ENCODE results near the gene MPG. TPM values are rescaled to one million over a fixed set of nuclear protein-coding genes. Genes with fewer than 3 reads are reported as not detected.

MPG gene
- total RNA-seq, 1 donor from 2014 or later: 61.1 TPM

DNA sequence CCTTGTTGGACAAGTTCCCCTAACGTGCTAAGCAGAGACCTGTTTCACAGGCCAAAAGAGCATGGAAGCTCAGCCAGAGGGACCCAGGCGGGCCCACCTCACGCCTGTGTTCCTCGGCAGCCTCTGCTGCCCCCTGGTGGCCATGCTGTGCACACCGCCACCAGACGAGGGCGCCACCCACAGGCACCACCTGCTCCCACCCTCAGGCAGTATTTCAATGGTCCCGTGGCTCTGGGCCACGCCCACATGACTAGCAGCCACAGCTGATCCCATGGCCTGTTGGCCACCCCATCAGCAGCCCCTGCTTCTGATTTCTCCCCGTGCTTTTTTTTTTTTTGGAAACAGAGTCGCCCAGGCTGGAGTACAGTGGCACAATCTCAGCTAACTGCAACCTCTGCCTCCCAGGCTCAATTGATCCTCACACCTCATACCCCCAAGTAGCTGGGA lies 18.9 kb downstream of the MPG start:
- Mint-ChIP-seq H3K36me3 (ENCODE audit: low read depth) (peaks cover 5% of the 10 kb centered on the region), H3K27ac (ENCODE audit: unreplicated experiment) (peak overlapping the region; percentile 68), H3K4me3 (ENCODE audit: unreplicated experiment) (no peak overlapping the region), H3K27me3 (ENCODE audit: low read depth) (no peaks in the 10 kb centered on the region), H3K9me3 (ENCODE audit: low read depth) (no peaks in the 10 kb centered on the region), H3K4me1 (ENCODE audit: low read depth) (peaks cover 24% of the 10 kb centered on the region)
- TF ChIP-seq, protein P1, sequence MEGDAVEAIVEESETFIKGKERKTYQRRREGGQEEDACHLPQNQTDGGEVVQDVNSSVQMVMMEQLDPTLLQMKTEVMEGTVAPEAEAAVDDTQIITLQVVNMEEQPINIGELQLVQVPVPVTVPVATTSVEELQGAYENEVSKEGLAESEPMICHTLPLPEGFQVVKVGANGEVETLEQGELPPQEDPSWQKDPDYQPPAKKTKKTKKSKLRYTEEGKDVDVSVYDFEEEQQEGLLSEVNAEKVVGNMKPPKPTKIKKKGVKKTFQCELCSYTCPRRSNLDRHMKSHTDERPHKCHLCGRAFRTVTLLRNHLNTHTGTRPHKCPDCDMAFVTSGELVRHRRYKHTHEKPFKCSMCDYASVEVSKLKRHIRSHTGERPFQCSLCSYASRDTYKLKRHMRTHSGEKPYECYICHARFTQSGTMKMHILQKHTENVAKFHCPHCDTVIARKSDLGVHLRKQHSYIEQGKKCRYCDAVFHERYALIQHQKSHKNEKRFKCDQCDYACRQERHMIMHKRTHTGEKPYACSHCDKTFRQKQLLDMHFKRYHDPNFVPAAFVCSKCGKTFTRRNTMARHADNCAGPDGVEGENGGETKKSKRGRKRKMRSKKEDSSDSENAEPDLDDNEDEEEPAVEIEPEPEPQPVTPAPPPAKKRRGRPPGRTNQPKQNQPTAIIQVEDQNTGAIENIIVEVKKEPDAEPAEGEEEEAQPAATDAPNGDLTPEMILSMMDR (IDR thresholded peaks at IDR 0.05): peak; percentile 98
- no peak for DNase-seq (ENCODE audit: low spot score)

DNA sequence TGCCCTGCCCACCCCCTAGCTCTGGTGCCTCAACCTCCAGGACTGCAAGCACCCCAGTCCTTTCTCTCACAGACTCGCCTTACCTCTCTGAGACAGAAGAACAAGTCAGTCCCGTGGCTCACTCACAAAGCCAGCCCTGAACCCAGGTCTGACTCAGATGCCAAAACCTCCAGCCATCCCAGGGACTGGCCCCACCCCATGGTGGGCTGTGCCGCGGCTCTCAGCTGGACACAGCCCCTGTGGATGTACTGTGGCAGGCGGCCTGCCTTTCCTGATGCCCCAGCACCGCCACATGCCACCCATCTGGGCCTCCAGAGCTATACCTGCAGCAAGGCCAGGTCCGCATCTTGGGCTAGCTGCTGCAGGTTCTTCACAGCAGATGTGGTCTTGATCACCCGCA lies 19.8 kb downstream of the MPG start:
- Mint-ChIP-seq H3K27me3 (ENCODE audit: low read depth) (no peaks in the 10 kb centered on the region), H3K27ac (ENCODE audit: unreplicated experiment) (peak overlapping the region; percentile 27)

DNA sequence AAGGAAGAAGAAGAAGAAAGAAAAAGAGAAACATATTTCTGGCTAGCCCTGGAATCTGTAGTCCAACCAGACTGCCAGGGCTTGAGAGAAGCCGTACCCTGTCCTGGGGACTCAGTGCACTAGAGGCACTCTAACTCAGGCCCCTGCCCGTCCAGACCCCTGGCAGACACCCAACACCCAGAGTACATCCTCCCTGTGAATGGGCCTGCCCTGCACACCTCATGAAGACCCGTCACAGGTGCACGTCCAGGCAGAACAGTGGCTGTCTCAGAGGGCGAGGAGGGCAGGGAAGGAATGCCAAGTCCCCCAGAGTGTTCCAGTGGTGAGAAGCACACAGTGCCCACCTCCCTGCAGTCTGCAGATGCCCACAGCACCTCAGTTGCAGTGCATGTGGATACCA lies 23.0 kb downstream of the MPG start:
- H3K27ac Mint-ChIP-seq (ENCODE audit: unreplicated experiment): no peak overlapping the region
- H3K4me1 Mint-ChIP-seq (ENCODE audit: low read depth): peaks cover 37% of the 10 kb centered on the region

More for the DNA sequence above, 19.8 kb downstream of the MPG start:
- Mint-ChIP-seq H3K4me3 (ENCODE audit: unreplicated experiment) (no peak overlapping the region), H3K4me1 (ENCODE audit: low read depth) (peaks cover 33% of the 10 kb centered on the region), H3K9me3 (ENCODE audit: low read depth) (no peaks in the 10 kb centered on the region), H3K36me3 (ENCODE audit: low read depth) (peaks cover 2% of the 10 kb centered on the region)
- TF ChIP-seq, protein P1 (IDR thresholded peaks at IDR 0.05): no peak
- DNase-seq (ENCODE audit: low spot score): no peak

DNA sequence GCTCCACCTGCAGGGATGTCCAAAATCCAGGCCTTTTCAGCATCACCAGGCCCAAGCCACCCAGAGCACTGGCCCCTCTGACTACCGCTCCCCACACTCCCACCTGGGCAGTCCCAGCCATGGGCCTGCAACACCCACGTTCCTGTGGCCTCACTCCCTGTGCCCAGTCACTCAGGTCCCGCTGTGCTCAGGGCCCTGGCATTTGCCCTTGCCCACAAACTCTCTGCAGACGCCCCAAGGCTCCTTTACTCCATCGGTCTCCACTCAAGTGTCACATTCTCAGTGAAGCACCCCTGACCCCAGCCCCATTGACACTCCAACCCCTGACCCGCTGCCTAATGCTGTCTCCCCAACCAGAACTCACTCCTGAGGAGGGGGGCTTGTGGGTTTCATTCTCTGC lies 23.6 kb downstream of the MPG start:
- peaks cover 37% of the 10 kb centered on the region for H3K4me1 Mint-ChIP-seq (ENCODE audit: low read depth)
- no peaks in the 10 kb centered on the region for H3K9me3 Mint-ChIP-seq (ENCODE audit: low read depth)
- H3K4me3 Mint-ChIP-seq (ENCODE audit: unreplicated experiment): peak overlapping the region; percentile 26
- H3K27ac Mint-ChIP-seq (ENCODE audit: unreplicated experiment): peak overlapping the region; percentile 89
- TF ChIP-seq, protein P1 (IDR thresholded peaks at IDR 0.05): no peak
- peaks cover 2% of the 10 kb centered on the region for H3K36me3 Mint-ChIP-seq (ENCODE audit: low read depth)
- DNase-seq (ENCODE audit: low spot score): no peak
- no peaks in the 10 kb centered on the region for H3K27me3 Mint-ChIP-seq (ENCODE audit: low read depth)

More for the DNA sequence above, 23.0 kb downstream of the MPG start:
- Mint-ChIP-seq H3K9me3 (ENCODE audit: low read depth) (no peaks in the 10 kb centered on the region), H3K36me3 (ENCODE audit: low read depth) (peaks cover 2% of the 10 kb centered on the region), H3K27me3 (ENCODE audit: low read depth) (no peaks in the 10 kb centered on the region), H3K4me3 (ENCODE audit: unreplicated experiment) (no peak overlapping the region)
- TF ChIP-seq, protein P1 (IDR thresholded peaks at IDR 0.05): no peak
- DNase-seq (ENCODE audit: low spot score): no peak

DNA sequence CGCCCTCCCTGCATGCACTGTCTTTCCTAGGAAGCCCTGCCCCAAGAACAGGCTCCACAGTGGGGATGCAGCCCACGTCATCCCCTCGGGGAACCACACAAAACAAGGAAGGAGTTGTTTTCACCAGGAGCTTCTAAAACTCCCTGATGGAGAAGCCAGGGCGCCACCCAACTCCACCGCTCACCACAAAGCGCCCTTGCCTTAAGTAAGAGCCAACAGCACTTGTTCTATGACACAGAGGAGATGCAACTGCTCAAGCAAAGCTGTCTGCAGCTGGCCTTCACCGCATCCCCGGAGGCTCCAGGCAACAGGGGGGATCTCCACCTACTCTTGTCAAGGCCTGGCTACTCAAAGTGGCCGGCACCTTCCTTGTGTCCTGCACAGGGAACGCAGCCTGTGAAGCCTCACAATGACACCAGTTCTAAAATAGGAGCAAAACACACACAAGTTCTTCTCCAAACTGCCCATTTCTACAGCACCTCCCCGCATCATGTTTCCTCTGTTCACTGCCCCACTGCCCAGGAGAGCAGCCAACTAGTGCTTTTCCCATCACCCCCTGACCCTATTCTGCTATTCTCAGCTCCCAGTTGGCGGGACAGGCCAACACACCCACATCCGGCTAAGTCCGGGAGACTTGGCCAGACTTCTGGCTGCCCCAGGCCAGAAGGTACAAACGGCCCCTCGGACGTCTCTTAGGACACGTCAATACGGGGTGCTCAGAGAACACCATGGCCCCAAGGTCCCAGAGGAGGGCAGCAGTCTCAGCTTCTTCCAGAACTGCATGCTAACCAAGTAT lies 24.2 kb downstream of the MPG start:
- no peaks in the 10 kb centered on the region for H3K9me3 Mint-ChIP-seq (ENCODE audit: low read depth)
- no peaks in the 10 kb centered on the region for H3K27me3 Mint-ChIP-seq (ENCODE audit: low read depth)
- DNase-seq (ENCODE audit: low spot score): no peak
- peak overlapping the region; percentile 46 for H3K4me3 Mint-ChIP-seq (ENCODE audit: unreplicated experiment)
- H3K4me1 Mint-ChIP-seq (ENCODE audit: low read depth): peaks cover 38% of the 10 kb centered on the region
- TF ChIP-seq, protein P1 (IDR thresholded peaks at IDR 0.05): peak; percentile 19
- peak overlapping the region; percentile 89 for H3K27ac Mint-ChIP-seq (ENCODE audit: unreplicated experiment)
- H3K36me3 Mint-ChIP-seq (ENCODE audit: low read depth): peaks cover 2% of the 10 kb centered on the region
